OCI-M1 (cell line): ENCODE data around the gene PTPRF.

Source experiments
- DNase-seq: peaks from one replicate; lab custom pipeline; 2025; lab: John Stamatoyannopoulos, UW

PTPRF gene

GRCh38 chr1:43608827-43609226, 78.1 kb downstream of the PTPRF start:
- DNase-seq: no peak

- DNase-seq: no peak
Measured at GRCh38 chr1:43610339-43610738, 79.7 kb downstream of the PTPRF start.

- peak; percentile 2 for DNase-seq
Measured at GRCh38 chr1:43611950-43612349, 81.3 kb downstream of the PTPRF start.

DNA sequence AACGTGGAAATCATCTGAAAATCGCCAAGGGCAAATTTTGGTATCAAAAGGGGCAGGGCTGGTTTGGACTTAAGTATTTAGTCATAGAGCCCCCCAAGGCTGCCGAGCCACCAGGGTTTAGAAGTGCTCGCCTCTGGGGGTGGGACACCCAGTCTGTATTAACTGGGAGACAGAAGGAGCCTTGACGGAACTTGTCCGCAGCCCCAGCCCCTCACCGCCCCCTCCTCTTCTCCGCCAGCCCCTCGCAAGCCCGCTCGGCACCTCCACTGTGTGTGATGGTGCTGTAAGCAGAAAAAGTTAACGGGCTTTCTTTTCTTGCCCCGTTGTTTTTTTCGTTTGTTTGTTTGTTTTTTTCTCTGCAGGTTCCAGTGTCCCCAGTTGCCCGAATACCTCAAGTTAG, 81.7 kb downstream of the PTPRF start:
- no peak for DNase-seq

DNA sequence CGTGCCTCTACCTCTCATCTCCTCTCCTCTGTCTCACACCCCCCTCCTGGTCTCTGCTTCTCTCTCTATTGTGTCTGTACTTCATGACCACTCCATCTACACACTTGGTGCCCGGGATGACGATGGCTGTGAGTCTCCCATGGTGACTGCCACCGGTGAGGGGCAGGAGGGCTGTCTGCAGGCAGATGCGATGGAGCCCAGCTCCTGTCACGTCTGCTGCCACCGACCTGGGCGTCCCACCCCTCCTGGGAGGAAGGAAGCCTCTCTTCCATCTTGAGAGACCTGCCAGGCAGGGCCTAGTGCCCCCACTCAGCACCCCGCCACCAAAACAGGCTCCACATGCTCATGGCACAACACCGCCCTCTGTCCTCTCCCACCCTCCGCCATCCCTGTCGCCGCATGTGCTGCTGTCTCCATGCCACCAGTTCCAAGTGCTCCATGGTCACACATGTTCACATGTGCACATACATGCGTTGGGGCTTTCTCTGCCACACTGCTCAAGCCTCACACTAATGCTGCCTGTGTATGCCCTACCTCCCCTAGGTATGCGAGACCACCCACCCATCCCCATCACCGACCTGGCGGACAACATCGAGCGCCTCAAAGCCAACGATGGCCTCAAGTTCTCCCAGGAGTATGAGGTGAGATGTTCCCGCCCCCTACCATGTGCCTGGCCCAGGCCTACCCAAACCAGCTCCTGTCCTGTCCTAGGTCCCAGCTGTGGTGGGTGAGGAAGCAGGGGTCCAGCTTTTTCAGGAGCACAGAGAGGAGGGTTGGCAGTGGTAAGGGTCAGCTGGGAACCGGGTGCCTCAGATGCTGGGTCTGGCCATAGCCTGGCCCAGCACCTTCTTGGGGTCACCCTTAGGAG, 82.6 kb downstream of the PTPRF start:
- no peak for DNase-seq

DNA sequence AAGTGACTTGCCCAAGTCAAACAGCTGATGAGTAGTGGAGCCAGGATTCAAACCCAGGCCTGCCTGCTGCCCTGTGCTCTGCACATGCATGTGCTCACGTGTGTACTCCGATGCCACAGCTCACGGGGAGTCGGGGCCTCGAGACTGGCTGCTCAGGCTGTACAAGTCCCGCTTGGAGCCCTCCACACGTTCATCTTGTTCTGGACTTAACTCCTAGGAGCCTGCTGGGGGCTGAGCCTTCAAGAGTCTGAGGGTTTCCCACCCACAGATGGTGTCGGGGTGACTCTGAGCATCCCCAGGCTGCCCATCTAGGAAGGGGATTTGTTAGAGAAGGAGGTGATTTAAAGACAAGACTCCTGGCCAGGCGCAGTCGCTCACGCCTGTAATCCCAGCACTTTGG, 83.5 kb downstream of the PTPRF start:
- DNase-seq: no peak

DNA sequence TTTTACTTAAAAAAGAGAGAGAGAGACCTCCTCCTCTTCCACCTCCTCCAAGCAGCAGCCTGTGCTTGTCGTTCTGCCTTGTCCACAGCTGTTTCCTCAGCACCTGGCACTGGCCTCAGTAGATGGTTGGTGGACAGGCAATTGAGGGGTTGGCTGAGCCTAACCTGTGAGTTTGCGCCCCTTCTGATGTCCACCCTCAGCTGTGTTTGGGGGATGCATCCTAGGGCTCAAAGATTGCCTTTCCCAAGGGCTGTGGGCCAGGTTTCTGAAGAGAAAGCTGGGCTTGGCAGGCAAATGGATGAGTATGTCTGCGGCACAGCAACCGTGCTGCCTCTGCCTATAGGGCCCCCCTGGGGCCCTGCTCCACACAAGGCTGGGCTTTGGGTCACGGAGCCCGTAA, 84.2 kb downstream of the PTPRF start:
- DNase-seq: no peak

- DNase-seq: no peak
Measured at GRCh38 chr1:43616383-43616782, 85.7 kb downstream of the PTPRF start.

GRCh38 chr1:43617011-43617410, 86.3 kb downstream of the PTPRF start:
- no peak for DNase-seq

GRCh38 chr1:43617668-43618067, 87.0 kb downstream of the PTPRF start:
- DNase-seq: no peak

DNA sequence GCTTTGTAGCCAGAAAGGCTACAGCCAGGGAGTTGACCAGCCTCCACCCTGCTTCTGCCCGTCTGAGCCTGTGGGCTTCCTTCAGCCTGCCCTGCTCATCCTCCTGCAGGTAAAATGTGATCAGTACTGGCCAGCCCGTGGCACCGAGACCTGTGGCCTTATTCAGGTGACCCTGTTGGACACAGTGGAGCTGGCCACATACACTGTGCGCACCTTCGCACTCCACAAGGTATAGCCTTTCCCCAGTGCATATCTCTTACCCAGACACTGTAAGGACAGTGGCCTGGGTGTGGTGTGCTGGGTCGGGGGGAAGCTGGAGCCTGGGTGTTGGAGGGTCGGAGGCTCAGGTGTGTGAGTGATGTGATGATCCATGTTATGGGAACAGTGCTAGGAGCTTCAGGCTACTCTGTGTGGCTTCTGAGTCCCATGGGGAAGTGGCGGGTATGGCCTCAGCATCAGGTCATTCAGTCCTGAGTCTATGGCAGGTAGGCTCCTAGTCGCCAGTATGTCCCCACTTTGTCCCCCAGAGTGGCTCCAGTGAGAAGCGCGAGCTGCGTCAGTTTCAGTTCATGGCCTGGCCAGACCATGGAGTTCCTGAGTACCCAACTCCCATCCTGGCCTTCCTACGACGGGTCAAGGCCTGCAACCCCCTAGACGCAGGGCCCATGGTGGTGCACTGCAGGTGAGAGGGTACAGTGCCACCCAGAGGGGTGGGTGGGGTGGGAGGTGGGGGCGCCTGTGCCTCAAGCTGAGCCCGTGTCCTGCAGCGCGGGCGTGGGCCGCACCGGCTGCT, 88.0 kb downstream of the PTPRF start:
- no peak for DNase-seq

DNA sequence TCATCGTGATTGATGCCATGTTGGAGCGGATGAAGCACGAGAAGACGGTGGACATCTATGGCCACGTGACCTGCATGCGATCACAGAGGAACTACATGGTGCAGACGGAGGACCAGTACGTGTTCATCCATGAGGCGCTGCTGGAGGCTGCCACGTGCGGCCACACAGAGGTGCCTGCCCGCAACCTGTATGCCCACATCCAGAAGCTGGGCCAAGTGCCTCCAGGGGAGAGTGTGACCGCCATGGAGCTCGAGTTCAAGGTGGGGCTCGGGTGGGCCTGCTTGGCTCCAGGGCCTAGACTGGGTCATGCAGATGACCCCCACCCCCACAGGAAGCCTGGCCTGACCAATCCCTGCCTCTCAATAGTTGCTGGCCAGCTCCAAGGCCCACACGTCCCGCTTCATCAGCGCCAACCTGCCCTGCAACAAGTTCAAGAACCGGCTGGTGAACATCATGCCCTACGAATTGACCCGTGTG, 88.7 kb downstream of the PTPRF start:
- no peak for DNase-seq

DNA sequence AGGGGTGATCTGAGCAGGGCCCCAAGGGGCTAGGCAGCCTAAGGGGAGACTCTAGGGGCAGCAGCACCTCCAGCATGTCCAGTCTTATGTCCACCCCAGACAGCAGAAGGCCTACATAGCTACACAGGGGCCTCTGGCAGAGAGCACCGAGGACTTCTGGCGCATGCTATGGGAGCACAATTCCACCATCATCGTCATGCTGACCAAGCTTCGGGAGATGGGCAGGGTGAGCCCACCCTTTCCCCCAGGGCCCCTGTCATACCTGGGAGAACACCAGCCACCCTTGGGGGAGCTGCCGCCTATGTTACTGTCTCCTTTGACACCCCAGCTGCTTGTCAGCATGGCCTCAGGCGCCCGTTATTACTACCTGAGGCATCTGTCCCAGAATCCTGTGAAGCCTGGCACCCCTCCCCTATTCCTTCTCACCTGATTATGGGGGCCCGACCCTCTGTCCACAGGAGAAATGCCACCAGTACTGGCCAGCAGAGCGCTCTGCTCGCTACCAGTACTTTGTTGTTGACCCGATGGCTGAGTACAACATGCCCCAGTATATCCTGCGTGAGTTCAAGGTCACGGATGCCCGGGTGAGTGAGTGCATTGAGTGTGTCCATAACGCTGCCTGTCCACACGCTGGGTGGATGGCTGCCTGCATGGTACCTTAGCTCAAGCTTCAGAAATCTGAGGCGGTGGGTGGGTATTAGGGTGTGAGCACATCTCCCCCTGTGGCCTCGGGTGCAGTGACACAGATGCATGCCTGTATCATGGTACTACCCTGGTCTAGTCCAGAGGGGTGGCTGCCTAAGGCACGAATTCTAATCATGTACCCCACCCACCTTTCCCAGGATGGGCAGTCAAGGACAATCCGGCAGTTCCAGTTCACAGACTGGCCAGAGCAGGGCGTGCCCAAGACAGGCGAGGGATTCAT, 89.6 kb downstream of the PTPRF start:
- no peak for DNase-seq

- DNase-seq: no peak
Measured at GRCh38 chr1:43620956-43621355, 90.3 kb downstream of the PTPRF start.

GRCh38 chr1:43621386-43621785, 90.7 kb downstream of the PTPRF start:
- no peak for DNase-seq

GRCh38 chr1:43621861-43622260, 91.2 kb downstream of the PTPRF start:
- DNase-seq: no peak

GRCh38 chr1:43622471-43622870, 91.8 kb downstream of the PTPRF start:
- no peak for DNase-seq

DNA sequence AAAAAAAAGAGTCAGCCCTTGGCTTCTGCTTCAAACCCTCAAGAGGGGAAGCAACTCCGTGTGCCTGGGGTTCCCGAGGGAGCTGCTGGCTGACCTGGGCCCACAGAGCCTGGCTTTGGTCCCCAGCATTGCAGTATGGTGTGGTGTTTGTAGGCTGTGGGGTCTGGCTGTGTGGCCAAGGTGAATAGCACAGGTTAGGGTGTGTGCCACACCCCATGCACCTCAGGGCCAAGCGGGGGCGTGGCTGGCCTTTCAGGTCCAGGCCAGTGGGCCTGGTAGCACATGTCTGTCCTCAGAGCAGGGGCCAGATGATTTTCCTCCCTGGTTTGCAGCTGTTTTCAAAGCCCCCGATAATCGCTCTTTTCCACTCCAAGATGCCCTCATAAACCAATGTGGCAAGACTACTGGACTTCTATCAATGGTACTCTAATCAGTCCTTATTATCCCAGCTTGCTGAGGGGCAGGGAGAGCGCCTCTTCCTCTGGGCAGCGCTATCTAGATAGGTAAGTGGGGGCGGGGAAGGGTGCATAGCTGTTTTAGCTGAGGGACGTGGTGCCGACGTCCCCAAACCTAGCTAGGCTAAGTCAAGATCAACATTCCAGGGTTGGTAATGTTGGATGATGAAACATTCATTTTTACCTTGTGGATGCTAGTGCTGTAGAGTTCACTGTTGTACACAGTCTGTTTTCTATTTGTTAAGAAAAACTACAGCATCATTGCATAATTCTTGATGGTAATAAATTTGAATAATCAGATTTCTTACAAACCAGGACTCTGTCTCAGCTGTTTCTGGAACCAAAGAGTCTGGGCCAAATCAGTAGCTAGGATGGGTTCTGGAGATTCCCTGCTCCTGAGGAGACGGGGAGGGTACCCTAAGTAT, 92.5 kb downstream of the PTPRF start:
- no peak for DNase-seq

DNA sequence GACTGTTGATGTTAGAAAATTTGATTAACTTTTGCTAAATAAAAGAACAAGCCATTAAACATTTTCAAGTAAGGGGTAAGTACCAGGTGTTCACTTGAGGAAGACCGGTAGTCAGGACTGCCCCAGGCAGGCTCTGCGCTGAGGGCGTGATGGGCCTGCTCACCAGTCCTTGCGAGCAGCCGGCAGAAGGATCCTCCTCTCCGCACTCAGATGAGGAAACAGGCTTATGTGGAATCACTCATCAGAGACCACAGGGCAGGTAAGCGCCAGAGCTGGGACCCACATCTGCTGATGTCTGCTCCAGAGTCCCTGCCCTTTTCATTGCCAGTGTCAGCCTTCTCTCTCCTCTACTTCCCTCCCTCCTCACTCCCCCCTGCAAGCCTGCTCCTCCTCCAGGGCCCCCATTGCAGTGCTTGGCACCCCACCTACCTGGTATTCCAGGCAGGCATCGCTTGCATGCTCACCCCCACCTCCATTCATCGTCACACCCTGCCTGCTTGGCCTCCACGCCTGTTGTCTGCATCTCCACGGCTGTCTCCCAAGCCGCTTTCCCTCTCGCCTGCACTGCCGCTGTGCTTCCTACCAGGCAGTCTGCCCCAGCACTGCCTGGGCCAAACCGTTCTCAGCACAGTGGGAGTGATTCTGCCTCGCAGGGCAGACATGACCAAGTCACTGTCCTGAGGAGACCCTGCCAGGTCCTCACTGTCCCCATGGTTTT, 94.5 kb downstream of the PTPRF start:
- DNase-seq: no peak

GRCh38 chr1:43632135-43632670, 101.5 kb downstream of the PTPRF start:
- DNase-seq: peak; percentile 4
